Smooth muscle cell of the brain vasculature (primary cell): ENCODE data around the gene PRTG.
A peak's percentile ranks its signal among the peaks of the same experiment; 100 is the strongest.
"Not testable (repeated sequence)": the region's sequence is repeated elsewhere in the genome, so short reads cannot be mapped to it uniquely, and the experiment has no call there.

Experiments used
- DNase-seq: peaks from one replicate; pipeline ENCODE4 v3.0.0-alpha.2; 2012; ENCODE audit warnings: low read depth, low spot score

PRTG gene, protein sequence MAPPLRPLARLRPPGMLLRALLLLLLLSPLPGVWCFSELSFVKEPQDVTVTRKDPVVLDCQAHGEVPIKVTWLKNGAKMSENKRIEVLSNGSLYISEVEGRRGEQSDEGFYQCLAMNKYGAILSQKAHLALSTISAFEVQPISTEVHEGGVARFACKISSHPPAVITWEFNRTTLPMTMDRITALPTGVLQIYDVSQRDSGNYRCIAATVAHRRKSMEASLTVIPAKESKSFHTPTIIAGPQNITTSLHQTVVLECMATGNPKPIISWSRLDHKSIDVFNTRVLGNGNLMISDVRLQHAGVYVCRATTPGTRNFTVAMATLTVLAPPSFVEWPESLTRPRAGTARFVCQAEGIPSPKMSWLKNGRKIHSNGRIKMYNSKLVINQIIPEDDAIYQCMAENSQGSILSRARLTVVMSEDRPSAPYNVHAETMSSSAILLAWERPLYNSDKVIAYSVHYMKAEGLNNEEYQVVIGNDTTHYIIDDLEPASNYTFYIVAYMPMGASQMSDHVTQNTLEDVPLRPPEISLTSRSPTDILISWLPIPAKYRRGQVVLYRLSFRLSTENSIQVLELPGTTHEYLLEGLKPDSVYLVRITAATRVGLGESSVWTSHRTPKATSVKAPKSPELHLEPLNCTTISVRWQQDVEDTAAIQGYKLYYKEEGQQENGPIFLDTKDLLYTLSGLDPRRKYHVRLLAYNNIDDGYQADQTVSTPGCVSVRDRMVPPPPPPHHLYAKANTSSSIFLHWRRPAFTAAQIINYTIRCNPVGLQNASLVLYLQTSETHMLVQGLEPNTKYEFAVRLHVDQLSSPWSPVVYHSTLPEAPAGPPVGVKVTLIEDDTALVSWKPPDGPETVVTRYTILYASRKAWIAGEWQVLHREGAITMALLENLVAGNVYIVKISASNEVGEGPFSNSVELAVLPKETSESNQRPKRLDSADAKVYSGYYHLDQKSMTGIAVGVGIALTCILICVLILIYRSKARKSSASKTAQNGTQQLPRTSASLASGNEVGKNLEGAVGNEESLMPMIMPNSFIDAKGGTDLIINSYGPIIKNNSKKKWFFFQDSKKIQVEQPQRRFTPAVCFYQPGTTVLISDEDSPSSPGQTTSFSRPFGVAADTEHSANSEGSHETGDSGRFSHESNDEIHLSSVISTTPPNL

DNA sequence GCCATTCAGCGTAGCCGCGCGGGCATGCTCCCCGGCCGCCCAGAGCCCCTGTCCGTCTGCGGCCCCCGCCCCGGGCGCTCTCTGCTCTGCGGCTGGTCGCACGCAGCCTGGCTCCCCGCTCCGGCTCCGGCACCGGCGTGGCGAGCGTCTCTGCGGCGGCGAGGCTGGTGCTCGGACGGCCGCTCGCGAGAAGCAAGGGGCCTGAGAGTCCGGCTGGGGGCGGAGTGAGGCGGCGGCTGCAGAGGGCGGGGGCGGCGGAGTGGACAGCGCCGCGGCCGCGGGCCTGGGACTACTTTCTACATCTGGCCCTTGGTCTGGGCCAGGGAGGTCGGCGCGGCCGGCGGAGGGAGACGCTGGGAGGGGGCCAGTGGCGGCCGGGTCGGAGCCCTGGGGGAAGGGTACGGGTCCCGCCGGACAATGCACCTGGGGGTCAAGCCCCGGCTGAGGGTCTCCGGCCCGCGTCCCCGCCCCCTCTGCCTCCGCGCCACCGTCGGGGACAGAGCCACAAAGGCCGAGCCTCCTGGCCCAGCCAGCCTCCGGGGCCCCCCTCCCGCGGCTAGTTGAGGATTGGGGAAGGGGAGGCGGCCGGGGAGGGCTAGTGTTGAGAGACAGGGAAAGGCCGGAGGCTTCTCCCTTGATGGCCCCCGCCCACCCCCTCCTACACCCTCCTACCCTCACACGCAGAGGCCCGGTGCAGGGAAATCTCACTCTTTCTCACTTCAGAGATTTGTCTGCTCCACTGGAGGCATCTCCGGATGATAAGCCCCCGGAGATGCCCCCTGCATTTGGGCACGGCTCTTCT, at the start of gene PRTG:
TSS of gene PRTG (minus strand) at position 226 of the 802 bp plus-strand sequence. CDS start at position 5, 221 bp downstream.
- DNase-seq = peak; percentile 32

GRCh38 chr15:55791551-55792400, 48.8 kb upstream of the PRTG start:
- DNase-seq = no peak

- no peak for DNase-seq
Measured at GRCh38 chr15:55789066-55789660, 46.2 kb upstream of the PRTG start.

- DNase-seq = no peak
Measured at GRCh38 chr15:55786341-55786740, 43.4 kb upstream of the PRTG start.

- not testable (repeated sequence) for DNase-seq
Measured at GRCh38 chr15:55785593-55785992, 42.6 kb upstream of the PRTG start.

GRCh38 chr15:55784286-55784685, 41.3 kb upstream of the PRTG start:
- no peak for DNase-seq

GRCh38 chr15:55782901-55783300, 39.9 kb upstream of the PRTG start:
- DNase-seq = no peak

GRCh38 chr15:55780292-55780691, 37.3 kb upstream of the PRTG start:
- no peak for DNase-seq

GRCh38 chr15:55778932-55779331, 36.0 kb upstream of the PRTG start:
- no peak for DNase-seq

DNA sequence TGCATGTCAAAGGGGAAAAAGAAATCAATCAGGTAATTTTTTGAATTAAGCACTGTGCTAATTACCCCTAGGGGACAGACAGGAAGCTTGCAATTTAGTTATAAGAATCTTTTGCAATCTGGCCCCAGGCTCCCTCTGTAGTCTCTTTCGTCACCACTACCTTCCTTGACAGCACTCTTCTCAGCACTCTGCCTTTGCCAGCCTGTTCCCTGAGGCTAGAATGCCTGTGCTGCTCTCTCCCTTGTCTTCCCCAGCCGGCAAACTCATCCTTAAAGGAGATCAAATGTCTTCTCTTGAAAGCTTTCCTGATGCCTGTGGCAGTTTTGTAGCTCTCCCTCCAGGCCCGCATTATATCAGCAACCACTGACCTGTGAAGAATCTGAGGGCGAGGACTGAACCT, 32.4 kb upstream of the PRTG start:
- no peak for DNase-seq

GRCh38 chr15:55774113-55774970, 31.4 kb upstream of the PRTG start:
- no peak for DNase-seq

GRCh38 chr15:55770806-55771205, 27.9 kb upstream of the PRTG start:
- DNase-seq = no peak

DNA sequence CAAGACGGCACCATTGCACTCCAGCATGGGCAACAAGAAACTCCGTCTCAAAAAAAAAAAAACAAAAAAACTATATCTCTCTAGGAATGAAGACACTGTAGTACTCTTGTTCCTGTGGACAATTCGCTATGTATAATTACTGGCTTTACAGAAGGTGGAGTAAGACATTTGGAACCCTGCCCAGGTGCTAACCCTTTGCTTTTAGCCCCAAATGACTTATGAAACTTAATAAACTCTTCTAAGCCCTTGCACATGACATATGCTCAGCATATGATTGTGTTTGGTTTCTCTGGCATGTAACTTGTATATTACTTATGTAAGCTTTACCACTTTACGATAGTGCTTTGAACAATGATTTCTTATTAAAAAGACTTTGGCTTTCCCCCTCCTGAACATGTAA, 27.3 kb upstream of the PRTG start:
- DNase-seq = no peak

GRCh38 chr15:55768670-55769185, 25.8 kb upstream of the PRTG start:
- no peak for DNase-seq

GRCh38 chr15:55766676-55767075, 23.7 kb upstream of the PRTG start:
- no peak for DNase-seq

GRCh38 chr15:55764398-55764797, 21.4 kb upstream of the PRTG start:
- DNase-seq = no peak

DNA sequence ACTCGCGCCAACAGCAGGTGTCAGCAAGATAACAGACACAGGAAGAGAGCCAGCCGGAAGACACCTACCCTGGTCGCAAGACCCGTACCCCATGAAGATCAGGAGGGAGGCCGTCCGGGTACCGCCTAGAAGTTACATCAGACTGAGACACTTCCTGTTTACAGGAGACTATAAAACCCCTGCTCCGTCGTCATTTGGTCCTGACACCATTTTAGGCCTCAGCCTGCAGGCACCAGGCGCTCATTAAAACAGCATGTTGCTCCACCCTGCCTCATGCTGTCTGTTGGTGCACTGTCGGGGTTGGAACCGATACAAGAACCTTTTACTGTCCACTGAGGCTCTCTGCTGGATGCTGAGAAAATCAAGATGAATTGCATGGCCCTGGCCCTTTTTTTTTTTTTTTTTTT, 15.6 kb upstream of the PRTG start:
- DNase-seq = no peak

DNA sequence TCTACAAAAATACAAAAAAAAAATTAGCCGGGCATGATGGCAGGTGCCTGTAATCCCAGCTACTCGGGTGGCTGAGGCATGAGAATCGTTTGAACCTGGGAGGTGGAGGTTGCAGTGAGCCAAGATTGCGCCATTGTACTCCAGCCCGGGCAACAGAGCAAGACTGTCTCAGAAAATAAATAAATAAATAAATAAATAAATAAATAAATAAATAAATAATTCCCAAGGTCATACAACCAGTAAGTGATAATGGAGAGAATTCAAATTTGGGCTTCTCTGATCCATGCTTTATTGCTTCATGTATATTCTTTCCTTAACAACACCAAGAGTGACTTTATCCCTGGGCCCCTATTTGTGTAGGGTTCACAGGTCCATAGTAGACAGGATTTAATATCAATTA, 10.5 kb upstream of the PRTG start:
- DNase-seq = not testable (repeated sequence)

- DNase-seq = no peak
Measured at GRCh38 chr15:55750706-55751105, 7.8 kb upstream of the PRTG start.
